Fibroblast of mammary gland (primary cell): ENCODE data around the gene ADCK1.
"Not testable (repeated sequence)": the region's sequence is repeated elsewhere in the genome, so short reads cannot be mapped to it uniquely, and the experiment has no call there.

ENCODE experiments used
- DNase-seq: peaks from one replicate; pipeline ENCODE4 v3.0.0-alpha.2; 2010; ENCODE audit warnings: low read depth
- H3K4me3 ChIP-seq: 2 replicates; pipeline ENCODE4 v1.5.1; 2011; ENCODE audit warnings: low read depth, mild to moderate bottlenecking, low read length, moderate library complexity; ENCODE audit not compliant: control insufficient read depth
- CTCF ChIP-seq: conservative IDR thresholded peaks from 2 replicates; pipeline ENCODE4 v1.5.1; 2011; ENCODE audit warnings: low read depth, low read length, inconsistent platforms; ENCODE audit not compliant: control insufficient read depth, insufficient read depth

ADCK1 gene

GRCh38 chr14:77812028-77812427 is 12.1 kb downstream of the ADCK1 start:
- no peak for DNase-seq
- no peak for TF ChIP-seq CTCF

GRCh38 chr14:77812682-77813081 is 12.8 kb downstream of the ADCK1 start:
- not testable (repeated sequence) for DNase-seq, H3K4me3 ChIP-seq

More at GRCh38 chr14:77812028-77812427, 12.1 kb downstream of the ADCK1 start:
- no peak overlapping the region for H3K4me3 ChIP-seq

GRCh38 chr14:77822307-77822706 is 22.4 kb downstream of the ADCK1 start:
- H3K4me3 ChIP-seq, result no peak overlapping the region
- TF ChIP-seq CTCF, result no peak
- no peak for DNase-seq

GRCh38 chr14:77822741-77823140 is 22.8 kb downstream of the ADCK1 start:
- H3K4me3 ChIP-seq, result no peak overlapping the region
- DNase-seq, result no peak
- TF ChIP-seq CTCF, result no peak

GRCh38 chr14:77823378-77823777 is 23.5 kb downstream of the ADCK1 start:
- no peak for TF ChIP-seq CTCF
- H3K4me3 ChIP-seq, result no peak overlapping the region

GRCh38 chr14:77825895-77826519 is 26.1 kb downstream of the ADCK1 start:
- TF ChIP-seq CTCF, result no peak
- H3K4me3 ChIP-seq, result no peak overlapping the region
- DNase-seq, result no peak

More at GRCh38 chr14:77823378-77823777, 23.5 kb downstream of the ADCK1 start:
- DNase-seq, result no peak

GRCh38 chr14:77830692-77831091 is 30.8 kb downstream of the ADCK1 start:
- no peak for TF ChIP-seq CTCF
- no peak for DNase-seq
- H3K4me3 ChIP-seq, result no peak overlapping the region
